OCI-LY7 (cell line): ENCODE measurements around the gene CDKL4. TPM values are rescaled to one million over a fixed set of nuclear protein-coding genes. Genes with fewer than 3 reads are reported as not detected.

Experiments used
- BruUV-seq: library from RNA; stranded (reverse); fragments of 400-500 nt; replicated peaks from 2 replicates; lab custom pipeline; 2021; lab: Mats Ljungman, UMichigan
- CTCF ChIA-PET: fragments of 300-600 bp; sonication (Branson Sonifier 250); formaldehyde crosslinking; loops from one replicate; lab custom pipeline; 2022; ENCODE audit warnings: antibody characterized with exemption; ENCODE audit not compliant: unreplicated experiment; lab: Charles Lee
- POLR2A ChIA-PET: fragments of 300-600 bp; sonication (Branson Sonifier 250); formaldehyde crosslinking; loops from one replicate; lab custom pipeline; 2022; ENCODE audit warnings: antibody characterized with exemption; lab: Charles Lee
- DNase-seq: peaks from one replicate; pipeline ENCODE4 v3.0.0-alpha.2; 2015; ENCODE audit warnings: low spot score
- H2AFZ ChIP-seq: fragments of 200-600 bp; sonication (generic), shearing (Covaris generic); 2 replicates; pipeline ENCODE4 v1.6.1; 2014; ENCODE audit warnings: mild to moderate bottlenecking, antibody characterized with exemption, low read length, moderate library complexity
- H3K27ac ChIP-seq: fragments of 200-600 bp; sonication (generic); 2 replicates; pipeline ENCODE4 v1.5.1; 2014; ENCODE audit warnings: mixed run types, low read depth, mild to moderate bottlenecking, moderate library complexity, low read length, inconsistent platforms; ENCODE audit not compliant: poor library complexity, severe bottlenecking
- H3K36me3 ChIP-seq: fragments of 200-600 bp; sonication (generic); 2 replicates; pipeline ENCODE4 v1.6.1; 2014; ENCODE audit warnings: mild to moderate bottlenecking, antibody characterized with exemption, low read length, moderate library complexity, mixed read lengths; ENCODE audit not compliant: insufficient read depth
- H3K4me1 ChIP-seq: fragments of 200-600 bp; sonication (generic); 2 replicates; pipeline ENCODE4 v1.5.1; 2014; ENCODE audit warnings: mild to moderate bottlenecking, low read length; ENCODE audit not compliant: insufficient read depth, poor library complexity, severe bottlenecking
- H3K4me2 ChIP-seq: fragments of 200-600 bp; sonication (generic); 2 replicates; pipeline ENCODE4 v1.6.1; 2014; ENCODE audit warnings: mild to moderate bottlenecking, low read length
- H3K4me3 ChIP-seq: fragments of 200-600 bp; sonication (generic); 2 replicates; pipeline ENCODE4 v1.5.1; 2014; ENCODE audit warnings: mild to moderate bottlenecking, low read depth, low read length; ENCODE audit not compliant: poor library complexity, severe bottlenecking
- H3K79me2 ChIP-seq: fragments of 200-600 bp; sonication (generic); 2 replicates; pipeline ENCODE4 v1.6.1; 2016; ENCODE audit warnings: low read depth, mild to moderate bottlenecking, low read length, moderate library complexity, mixed read lengths; ENCODE audit not compliant: insufficient read depth
- H3K9me2 ChIP-seq: fragments of 200-600 bp; sonication (generic); 2 replicates; pipeline ENCODE4 v1.6.1; 2016; ENCODE audit warnings: mild to moderate bottlenecking, low read length, mixed read lengths; ENCODE audit not compliant: insufficient read depth
- H3K9me3 ChIP-seq: fragments of 200-600 bp; sonication (generic); 2 replicates; pipeline ENCODE4 v1.6.1; 2014; ENCODE audit warnings: mild to moderate bottlenecking, mixed run types, low read length, mixed read lengths
- H4K20me1 ChIP-seq: fragments of 200-600 bp; sonication (generic); 2 replicates; pipeline ENCODE4 v1.6.1; 2014; ENCODE audit warnings: mild to moderate bottlenecking, antibody characterized with exemption, low read length, moderate library complexity, mixed read lengths; ENCODE audit not compliant: insufficient read depth
- EZH2phosphoT487 ChIP-seq: fragments of 200-600 bp; sonication (generic); IDR thresholded peaks from 2 replicates; pipeline ENCODE4 v1.6.1; 2018; ENCODE audit warnings: low read depth, borderline replicate concordance, mild to moderate bottlenecking, mixed run types, antibody characterized with exemption, low read length, moderate library complexity, mixed read lengths
- intact Hi-C: fragments of 100-400 bp; cut with micrococcal nuclease; formaldehyde crosslinking; loops from one replicate; pipeline ENCODE4 v1.10.0; 2022; ENCODE audit not compliant: unreplicated experiment
- total RNA-seq, 2 experiments: library from RNA; depleted of rRNA in 1 of 2; stranded (reverse); fragments of >200 nt in 1 of 2; shearing (Covaris generic) in 1 of 2; gene quantifications; 2 replicates each; pipeline ENCODE4 v1.2.3, GENCODE V29; 2014 to 2022
- TF ChIP-seq, protein P1 (sequence below): fragments of 200-600 bp; sonication (generic); conservative IDR thresholded peaks from 2 replicates; pipeline ENCODE4 v1.5.1; 2014; ENCODE audit warnings: mild to moderate bottlenecking, antibody characterized with exemption, low read length, moderate library complexity, mixed read lengths

Gene CDKL4
- total RNA-seq, 2 experiments from 2014 or later: not detected

DNA sequence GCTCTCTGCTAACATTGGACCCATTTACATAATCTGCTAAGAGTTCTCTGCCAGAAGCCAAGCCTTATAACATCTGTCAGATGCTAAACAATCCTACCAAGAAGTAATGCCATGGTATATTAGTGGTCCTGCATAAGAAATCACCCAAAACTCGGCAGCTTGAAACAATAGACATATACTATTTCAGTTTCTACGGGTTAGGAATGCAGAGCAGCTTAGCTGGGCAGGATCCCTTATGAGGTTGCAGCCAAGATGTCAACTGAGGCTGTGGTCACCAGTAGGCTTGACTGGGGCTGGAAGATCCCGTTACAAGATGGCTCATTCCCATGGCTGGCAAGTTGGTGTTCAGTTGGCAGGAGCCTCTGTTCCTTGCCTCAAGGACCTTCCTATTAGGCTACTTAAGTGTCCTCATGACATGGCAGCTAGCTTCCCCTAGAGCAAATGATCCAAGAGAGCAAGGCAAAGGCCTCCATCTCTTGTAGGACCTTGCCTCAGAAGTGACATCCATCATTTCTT lies 97.8 kb downstream of the CDKL4 start:
- no TSS peak for BruUV-seq
- DNase-seq: no peak
- no peaks in the 10 kb centered on the region for H3K9me3 ChIP-seq
- H3K36me3 ChIP-seq: no peaks in the 10 kb centered on the region
- TF ChIP-seq EZH2phosphoT487: no peak
- H3K4me2 ChIP-seq: no peak overlapping the region
- peaks cover 29% of the 10 kb centered on the region for H3K4me1 ChIP-seq
- CTCF ChIA-PET: no interaction called here
- H4K20me1 ChIP-seq: no peaks in the 10 kb centered on the region
- no peaks in the 10 kb centered on the region for H3K9me2 ChIP-seq
- POLR2A ChIA-PET: interaction anchor here (0.6 kb wide), 1 partner anchor 10 kb away, joined by 4 read pairs; no protein-coding TSS in a partner anchor
- H3K79me2 ChIP-seq: no peaks in the 10 kb centered on the region
- no peak overlapping the region for H3K27ac ChIP-seq
- no peak overlapping the region for H3K4me3 ChIP-seq
- intact Hi-C loops: no loop called here
- H2AFZ ChIP-seq: no peak overlapping the region

DNA sequence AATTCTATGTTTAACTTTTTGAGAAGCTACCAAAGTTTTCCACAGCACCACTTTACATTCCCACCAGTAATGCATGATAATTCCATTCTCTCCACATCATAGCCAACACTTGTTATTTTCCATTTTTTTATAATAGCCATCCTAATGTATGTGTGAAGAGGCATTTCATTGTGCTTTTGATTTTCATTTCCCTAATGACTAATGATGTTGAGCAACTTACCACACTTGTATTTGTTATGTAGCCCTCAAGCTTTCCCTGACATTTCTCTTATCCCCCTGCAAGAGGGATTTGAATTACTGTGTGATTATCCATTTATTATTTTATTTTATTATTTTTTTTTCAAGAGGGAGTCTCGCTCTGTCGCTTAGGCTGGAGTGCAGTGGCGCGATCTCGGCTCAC lies 99.4 kb downstream of the CDKL4 start:
- H3K4me2 ChIP-seq: no peak overlapping the region
- no peaks in the 10 kb centered on the region for H3K79me2 ChIP-seq

DNA sequence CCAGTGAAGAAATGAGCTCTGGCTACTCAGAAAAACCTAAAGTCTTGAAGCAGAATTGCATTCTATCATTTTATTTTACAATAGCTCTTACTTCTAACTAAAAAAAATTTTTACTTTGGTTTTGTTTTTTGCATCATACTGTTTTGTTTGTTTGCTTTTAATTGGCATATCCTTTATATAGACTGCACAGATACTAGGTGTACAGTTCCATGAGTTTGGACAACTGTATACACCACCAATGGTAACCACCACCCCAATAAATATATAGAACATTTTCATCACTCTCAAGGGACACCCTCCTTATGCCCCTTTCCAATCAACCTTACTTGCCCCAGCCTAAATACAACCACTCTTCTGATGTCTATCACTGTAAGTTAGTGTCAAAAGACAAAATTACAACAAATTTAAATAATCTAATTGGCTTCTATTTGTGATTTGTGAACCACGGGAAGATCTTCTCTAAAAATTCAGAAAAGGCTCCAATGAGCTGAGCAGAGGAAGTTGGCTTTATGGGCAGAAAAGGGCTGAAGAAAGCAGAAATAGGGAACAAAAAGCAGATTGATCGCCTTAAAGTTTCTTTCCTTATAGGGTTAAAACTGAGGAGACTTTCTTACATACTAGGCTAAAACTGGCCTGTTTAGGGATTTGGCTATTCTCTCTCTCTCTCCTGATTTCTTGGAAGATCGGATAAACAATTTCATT lies 100.7 kb downstream of the CDKL4 start:
- H3K36me3 ChIP-seq: no peaks in the 10 kb centered on the region
- intact Hi-C loops: no loop called here
- no peaks in the 10 kb centered on the region for H4K20me1 ChIP-seq
- H3K9me3 ChIP-seq: no peaks in the 10 kb centered on the region
- H3K4me3 ChIP-seq: no peak overlapping the region
- POLR2A ChIA-PET: interaction anchor here (0.6 to 2.3 kb wide), 8 partner anchors 8 to 1985 kb away, joined by 3 to 9 read pairs (median 3); partner anchors contain the start of gene SOS1
- peaks cover 48% of the 10 kb centered on the region for H3K4me1 ChIP-seq
- H3K27ac ChIP-seq: peak overlapping the region; percentile 67
- TF ChIP-seq, protein P1, sequence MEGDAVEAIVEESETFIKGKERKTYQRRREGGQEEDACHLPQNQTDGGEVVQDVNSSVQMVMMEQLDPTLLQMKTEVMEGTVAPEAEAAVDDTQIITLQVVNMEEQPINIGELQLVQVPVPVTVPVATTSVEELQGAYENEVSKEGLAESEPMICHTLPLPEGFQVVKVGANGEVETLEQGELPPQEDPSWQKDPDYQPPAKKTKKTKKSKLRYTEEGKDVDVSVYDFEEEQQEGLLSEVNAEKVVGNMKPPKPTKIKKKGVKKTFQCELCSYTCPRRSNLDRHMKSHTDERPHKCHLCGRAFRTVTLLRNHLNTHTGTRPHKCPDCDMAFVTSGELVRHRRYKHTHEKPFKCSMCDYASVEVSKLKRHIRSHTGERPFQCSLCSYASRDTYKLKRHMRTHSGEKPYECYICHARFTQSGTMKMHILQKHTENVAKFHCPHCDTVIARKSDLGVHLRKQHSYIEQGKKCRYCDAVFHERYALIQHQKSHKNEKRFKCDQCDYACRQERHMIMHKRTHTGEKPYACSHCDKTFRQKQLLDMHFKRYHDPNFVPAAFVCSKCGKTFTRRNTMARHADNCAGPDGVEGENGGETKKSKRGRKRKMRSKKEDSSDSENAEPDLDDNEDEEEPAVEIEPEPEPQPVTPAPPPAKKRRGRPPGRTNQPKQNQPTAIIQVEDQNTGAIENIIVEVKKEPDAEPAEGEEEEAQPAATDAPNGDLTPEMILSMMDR: no peak
- TF ChIP-seq EZH2phosphoT487: no peak
- CTCF ChIA-PET: no interaction called here
- H2AFZ ChIP-seq: peak overlapping the region; percentile 71
- H3K79me2 ChIP-seq: no peaks in the 10 kb centered on the region
- H3K4me2 ChIP-seq: peak overlapping the region; percentile 19
- BruUV-seq: no TSS peak
- H3K9me2 ChIP-seq: no peaks in the 10 kb centered on the region
- DNase-seq: no peak

More for the DNA sequence above, 99.4 kb downstream of the CDKL4 start:
- ChIA-PET POLR2A (interaction anchor here (0.8 to 1.1 kb wide), 2 partner anchors 28 kb away, joined by 3 to 4 read pairs; no protein-coding TSS in a partner anchor), CTCF (no interaction called here)
- Histone ChIP-seq H3K9me3 (no peaks in the 10 kb centered on the region), H3K27ac (no peak overlapping the region), H3K4me3 (no peak overlapping the region), H3K36me3 (no peaks in the 10 kb centered on the region), H3K4me1 (peaks cover 44% of the 10 kb centered on the region), H2AFZ (no peak overlapping the region), H4K20me1 (no peaks in the 10 kb centered on the region), H3K9me2 (no peaks in the 10 kb centered on the region)
- intact Hi-C loops: no loop called here
- DNase-seq: no peak
- TF ChIP-seq, protein P1: no peak
- no peak for TF ChIP-seq EZH2phosphoT487
- no TSS peak for BruUV-seq
